Stomach (tissue), 9 donors: Measurements from ENCODE around the gene BICD2. TPM values are rescaled to one million over a fixed set of nuclear protein-coding genes. Genes with fewer than 3 reads are reported as not detected.

Source experiments
- DNase-seq, 2 donors: peaks; one replicate each; pipeline versions ENCODE4 v3.0.0 to v3.0.0-alpha.2; 2013 to 2019
- H3K27ac ChIP-seq, 5 donors: fragments of 200-600 bp in 4 of 5; sonication (generic) in 4 of 5; one replicate each; pipeline ENCODE4 v1.5.1; 2013 to 2019; ENCODE audit warnings: mild to moderate bottlenecking in 1 of 5, moderate library complexity in 1 of 5
- H3K27me3 ChIP-seq, 3 donors: fragments of 200-600 bp; sonication (generic); one replicate each; pipeline ENCODE4 v1.5.1; 2017 to 2019; ENCODE audit warnings: mixed run types in 1 of 3
- H3K36me3 ChIP-seq, 4 donors: fragments of 200-600 bp; sonication (generic); 1 replicate in 3 of 4; 2 replicates in 1 of 4; pipeline ENCODE4 v1.5.1; 2016 to 2019
- H3K4me1 ChIP-seq, 4 donors: fragments of 200-600 bp; sonication (generic); one replicate each; pipeline ENCODE4 v1.5.1; 2016 to 2019
- H3K4me3 ChIP-seq, 4 donors: fragments of 200-600 bp; sonication (generic) in 3 of 4; one replicate each; pipeline ENCODE4 v1.5.1; 2016 to 2019; ENCODE audit warnings: mild to moderate bottlenecking in 1 of 4
- H3K9me3 ChIP-seq, 4 donors: fragments of 200-600 bp; sonication (generic); one replicate each; pipeline ENCODE4 v1.5.1; 2016 to 2019
- EP300 ChIP-seq: sonication (generic); formaldehyde crosslinking; IDR thresholded peaks from one replicate; pipeline ENCODE4 v1.6.1; 2017; ENCODE audit warnings: antibody characterized with exemption
- POLR2A ChIP-seq, 4 donors: fragments of 450-650 bp; IDR thresholded peaks; one replicate each; pipeline ENCODE4 v1.6.1; 2016; ENCODE audit warnings: antibody characterized with exemption in 4 of 4, control low read depth in 2 of 4, mild to moderate bottlenecking in 1 of 4, moderate library complexity in 1 of 4
- POLR2AphosphoS5 ChIP-seq, 3 donors: sonication (generic); formaldehyde crosslinking; IDR thresholded peaks; one replicate each; pipeline ENCODE4 v1.6.1; 2016; ENCODE audit warnings: antibody characterized with exemption in 3 of 3
- WGBS, 5 donors: extraction: QIAGEN DNeasy Blood & Tissue Kit in 3 of 5; methylation state at CpG; one replicate each; pipeline versions ENCODE4 v1.1.5 to v1.1.7; 2013 to 2018; 5-methylcytosine and 5-hydroxymethylcytosine counted together
- intact Hi-C: fragments of 100-400 bp; cut with DNase I; formaldehyde crosslinking; loops from one replicate; pipeline ENCODE4 v1.15.1; 2023; ENCODE audit warnings: low total_unique reads
- polyA plus RNA-seq, 3 donors: library from polyadenylated mRNA; stranded (reverse); fragments of 200-250 nt; gene quantifications; one replicate each; pipeline ENCODE4 v1.2.3, GENCODE V29; 2013
- total RNA-seq, 5 donors: library from RNA; depleted of rRNA; stranded (reverse); fragments of >200 nt; gene quantifications; one replicate each; pipeline versions ENCODE4 v1.1.0 to v1.2.3, GENCODE V29; 2014 to 2016
- TF ChIP-seq, protein P1 (sequence below), 7 experiments: fragments of 450-650 bp in 4 of 7; fragments of 200-600 bp in 3 of 7; sonication (generic) in 3 of 7; IDR thresholded peaks; one replicate each; pipeline ENCODE4 v1.5.1; 2016 to 2019; ENCODE audit warnings: antibody characterized with exemption in 7 of 7, control low read depth in 2 of 7, mild to moderate bottlenecking in 1 of 7
- donor health status: healthy with polysubstance abuse.
- donor health status: Bipolar disorder and iron deficiency.
- donor health status: healthy.

Gene BICD2
- total and polyA plus RNA-seq, 8 donors: 5.9 to 32.6 (median 16.4) TPM

DNA sequence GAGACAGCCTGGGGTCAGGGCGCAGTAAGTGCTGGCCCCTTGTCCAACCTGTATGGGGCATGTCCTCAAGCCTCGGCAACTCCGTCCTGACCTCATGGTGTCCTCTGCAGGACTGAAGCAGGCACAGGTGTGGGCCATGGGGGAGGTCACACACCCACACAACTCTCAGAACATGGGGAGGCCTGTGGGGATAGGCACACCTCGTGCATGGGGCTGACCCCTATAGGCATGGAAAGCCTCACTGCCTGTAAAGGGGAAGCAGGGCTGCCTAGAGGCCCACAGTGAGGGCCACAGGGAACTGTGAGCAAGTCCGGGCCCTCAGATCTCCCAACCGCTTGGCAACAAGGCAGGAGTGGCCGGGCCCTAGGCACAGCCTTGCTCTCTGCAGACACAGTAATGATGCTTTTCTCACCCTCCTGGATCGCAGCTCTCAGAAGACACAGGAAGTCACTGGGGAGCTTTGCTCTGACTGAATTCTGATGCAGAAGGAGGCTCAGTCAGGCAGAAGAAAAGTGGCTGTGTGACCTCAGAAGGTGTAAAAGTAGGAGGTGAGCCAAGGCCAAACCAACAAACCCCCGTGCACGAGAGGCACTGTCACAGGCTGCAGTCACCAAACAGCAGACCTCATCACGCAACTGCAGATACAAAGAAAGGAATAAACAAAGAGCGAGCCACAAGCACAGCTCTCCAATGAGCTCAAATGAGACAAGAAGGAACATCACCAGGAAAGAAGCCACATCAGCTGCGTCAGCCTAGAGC is 100.1 kb downstream of the BICD2 start:
- no peak for DNase-seq
- TF ChIP-seq EP300 (no peak), POLR2AphosphoS5 (IDR thresholded peaks at IDR 0.05) (no peak), POLR2A (IDR thresholded peaks at IDR 0.05) (no peak)
- TF ChIP-seq, protein P1, sequence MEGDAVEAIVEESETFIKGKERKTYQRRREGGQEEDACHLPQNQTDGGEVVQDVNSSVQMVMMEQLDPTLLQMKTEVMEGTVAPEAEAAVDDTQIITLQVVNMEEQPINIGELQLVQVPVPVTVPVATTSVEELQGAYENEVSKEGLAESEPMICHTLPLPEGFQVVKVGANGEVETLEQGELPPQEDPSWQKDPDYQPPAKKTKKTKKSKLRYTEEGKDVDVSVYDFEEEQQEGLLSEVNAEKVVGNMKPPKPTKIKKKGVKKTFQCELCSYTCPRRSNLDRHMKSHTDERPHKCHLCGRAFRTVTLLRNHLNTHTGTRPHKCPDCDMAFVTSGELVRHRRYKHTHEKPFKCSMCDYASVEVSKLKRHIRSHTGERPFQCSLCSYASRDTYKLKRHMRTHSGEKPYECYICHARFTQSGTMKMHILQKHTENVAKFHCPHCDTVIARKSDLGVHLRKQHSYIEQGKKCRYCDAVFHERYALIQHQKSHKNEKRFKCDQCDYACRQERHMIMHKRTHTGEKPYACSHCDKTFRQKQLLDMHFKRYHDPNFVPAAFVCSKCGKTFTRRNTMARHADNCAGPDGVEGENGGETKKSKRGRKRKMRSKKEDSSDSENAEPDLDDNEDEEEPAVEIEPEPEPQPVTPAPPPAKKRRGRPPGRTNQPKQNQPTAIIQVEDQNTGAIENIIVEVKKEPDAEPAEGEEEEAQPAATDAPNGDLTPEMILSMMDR (IDR thresholded peaks at IDR 0.05): no peak
- Histone ChIP-seq H3K36me3 (peaks cover 0 to 35% (median 21%) of the 10 kb centered on the region in 4 donors), H3K4me3 (no peak overlapping the region), H3K9me3 (no peaks in the 10 kb centered on the region), H3K4me1 (peaks cover 8 to 50% (median 35%) of the 10 kb centered on the region in 4 donors), H3K27ac (no peak overlapping the region), H3K27me3 (no peaks in the 10 kb centered on the region)
- intact Hi-C loops: no loop called here
- 76 to 81% (median 78%) methylated on average over 12 to 13 of the region's 13 CpGs for WGBS, 5 donors

DNA sequence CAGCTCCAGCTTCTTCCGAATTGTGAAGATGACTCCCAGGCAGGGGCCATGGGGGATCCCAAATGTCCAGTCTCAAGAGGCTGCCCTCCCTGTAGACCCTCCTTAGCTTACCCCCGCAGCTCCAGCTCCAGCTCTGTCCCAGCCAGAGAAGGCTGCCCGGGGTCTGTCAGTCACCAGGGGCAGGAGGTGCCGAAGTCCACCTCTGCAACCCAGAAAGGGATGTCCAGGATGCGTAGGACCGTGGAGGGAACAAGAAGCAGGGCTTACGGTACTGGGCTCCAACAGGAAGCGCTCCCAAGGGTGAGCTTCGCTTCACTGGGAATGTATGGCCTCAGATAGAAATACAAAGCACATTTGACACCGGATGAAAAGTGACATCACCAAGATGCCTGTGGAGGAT is 100.7 kb downstream of the BICD2 start:
- H3K9me3 ChIP-seq: no peaks in the 10 kb centered on the region
- H3K36me3 ChIP-seq: peaks cover 0 to 35% (median 21%) of the 10 kb centered on the region in 4 donors
- H3K4me3 ChIP-seq: no peak overlapping the region
- no peak for DNase-seq
- no peak overlapping the region for H3K27ac ChIP-seq
- H3K27me3 ChIP-seq: no peaks in the 10 kb centered on the region
- 89 to 94% (median 91%) methylated on average over 10 of the region's 10 CpGs for WGBS, 5 donors
- TF ChIP-seq, protein P1 (IDR thresholded peaks at IDR 0.05): no peak
- TF ChIP-seq POLR2AphosphoS5 (IDR thresholded peaks at IDR 0.05): no peak
- no peak for TF ChIP-seq EP300
- TF ChIP-seq POLR2A (IDR thresholded peaks at IDR 0.05): no peak
- H3K4me1 ChIP-seq: peaks cover 4 to 44% (median 29%) of the 10 kb centered on the region in 4 donors
- intact Hi-C loops: no loop called here

DNA sequence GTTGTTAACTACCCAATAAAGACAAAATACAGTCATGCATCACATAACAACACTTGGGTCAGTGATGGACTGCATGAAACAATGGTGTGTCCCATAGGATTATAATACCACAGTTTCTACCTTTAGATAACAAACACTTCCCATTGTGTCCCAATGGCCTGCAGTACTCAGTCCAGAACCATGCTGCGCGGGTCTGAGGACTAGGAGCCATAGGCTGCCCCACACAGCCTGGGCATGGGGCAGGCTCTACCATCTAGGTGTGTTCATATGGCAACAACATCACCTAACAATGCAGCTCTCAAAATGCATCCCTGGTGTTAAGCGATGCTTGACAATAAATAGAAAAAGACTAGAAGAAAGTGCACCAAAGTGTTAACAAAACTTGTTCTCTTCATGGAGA is 101.5 kb downstream of the BICD2 start:
- Histone ChIP-seq H3K36me3 (peaks cover 2 to 41% (median 24%) of the 10 kb centered on the region in 4 donors), H3K9me3 (no peaks in the 10 kb centered on the region), H3K27ac (no peak overlapping the region), H3K27me3 (no peaks in the 10 kb centered on the region), H3K4me3 (no peak overlapping the region), H3K4me1 (peaks cover 0 to 36% (median 21%) of the 10 kb centered on the region in 4 donors)
- intact Hi-C loops: no loop called here
- WGBS, 5 donors: 90 to 97% (median 96%) methylated on average over 3 of the region's 3 CpGs
- TF ChIP-seq POLR2AphosphoS5 (IDR thresholded peaks at IDR 0.05) (no peak), EP300 (no peak), POLR2A (IDR thresholded peaks at IDR 0.05) (no peak)
- TF ChIP-seq, protein P1 (IDR thresholded peaks at IDR 0.05): no peak
- DNase-seq: no peak

DNA sequence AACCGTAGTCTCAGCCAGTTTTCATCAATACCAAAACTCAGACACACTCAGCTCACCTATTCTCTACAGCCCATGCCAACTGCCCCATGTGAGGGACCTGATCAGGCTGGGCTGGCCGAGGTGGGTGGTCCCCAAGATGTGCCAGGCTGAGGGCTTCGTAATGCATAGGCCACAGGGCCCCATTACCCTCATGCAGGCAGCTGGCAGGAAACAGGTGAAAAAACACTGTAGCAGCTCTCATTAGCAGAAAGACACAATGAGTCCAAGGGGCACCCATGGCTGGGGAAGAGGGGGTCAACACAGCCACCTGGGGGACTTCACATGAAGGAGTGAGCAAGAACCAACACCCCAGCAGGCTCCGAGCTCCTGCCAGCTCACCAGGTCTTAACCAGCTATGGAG is 102.9 kb downstream of the BICD2 start:
- no peak overlapping the region for H3K4me3 ChIP-seq
- H3K4me1 ChIP-seq: peaks cover 0 to 22% (median 11%) of the 10 kb centered on the region in 4 donors
- no peaks in the 10 kb centered on the region for H3K27me3 ChIP-seq
- peaks cover 4 to 46% (median 33%) of the 10 kb centered on the region in 4 donors for H3K36me3 ChIP-seq
- intact Hi-C loops: no loop called here
- DNase-seq: no peak
- no peak overlapping the region for H3K27ac ChIP-seq
- 93 to 95% (median 94%) methylated on average over 4 of the region's 4 CpGs for WGBS, 5 donors
- H3K9me3 ChIP-seq: no peaks in the 10 kb centered on the region
- TF ChIP-seq, protein P1 (IDR thresholded peaks at IDR 0.05): no peak
- TF ChIP-seq POLR2AphosphoS5 (IDR thresholded peaks at IDR 0.05): no peak
- TF ChIP-seq EP300: no peak
- no peak for TF ChIP-seq POLR2A (IDR thresholded peaks at IDR 0.05)

Other genes with a start within 250 kb of the BICD2 start
- gene ECM2, start 228.8 kb downstream of the BICD2 start, total RNA-seq: 10 to 100 TPM in 1 of 5 donors, 1 to 10 TPM in 1, under 1 TPM in 1, not detected in 2; 0.14 to 22.6 (median 1.2) TPM
- 1 to 10 TPM in 1 of 3 donors, under 1 TPM in 2; 0.37 to 1.2 (median 0.90) TPM for gene ECM2, start 228.8 kb downstream of the BICD2 start, polyA plus RNA-seq
- gene IPPK, start 94.7 kb downstream of the BICD2 start, total RNA-seq: 10 to 100 TPM in 4 of 5 donors, 1 to 10 TPM in 1; 1.4 to 14.6 (median 11.6) TPM
- gene IPPK, start 94.7 kb downstream of the BICD2 start, polyA plus RNA-seq: 10 to 100 TPM in 1 of 3 donors, 1 to 10 TPM in 2; 2.7 to 17.1 (median 6.0) TPM
- 10 to 100 TPM in 3 of 5 donors, under 1 TPM in 2; 0.58 to 21.5 (median 10.7) TPM for gene ZNF484, start 113.2 kb upstream of the BICD2 start, total RNA-seq
- gene ZNF484, start 113.2 kb upstream of the BICD2 start, polyA plus RNA-seq: 1 to 10 TPM in 1 of 3 donors, under 1 TPM in 2; 0.93 to 1.5 (median 1.00) TPM
- 1 to 10 TPM; 2.2 to 8.8 (median 5.4) TPM for gene FGD3, start 182.7 kb upstream of the BICD2 start, total RNA-seq
- gene FGD3, start 182.7 kb upstream of the BICD2 start, polyA plus RNA-seq: 1 to 10 TPM; 1.7 to 2.3 (median 2.0) TPM